Testis (tissue), 3 donors: ENCODE results near the gene WWP2. TPM values are rescaled to one million over a fixed set of nuclear protein-coding genes. Genes with fewer than 3 reads are reported as not detected.
A peak's percentile ranks its signal among the peaks of the same experiment; 100 is the strongest.
"Not testable (repeated sequence)": the region's sequence is repeated elsewhere in the genome, so short reads cannot be mapped to it uniquely, and the experiment has no call there.

Experiments used
- DNase-seq: peaks from one replicate; pipeline ENCODE4 v3.0.0-alpha.2; 2019
- H3K27ac ChIP-seq, 2 donors: fragments of 200-600 bp; sonication (generic); one replicate each; pipeline ENCODE4 v1.5.1; 2019
- H3K27me3 ChIP-seq: fragments of 200-600 bp; sonication (generic); one replicate; pipeline ENCODE4 v1.5.1; 2019
- H3K36me3 ChIP-seq: fragments of 200-600 bp; sonication (generic); one replicate; pipeline ENCODE4 v1.5.1; 2017; ENCODE audit warnings: low read depth; ENCODE audit errors: missing control alignments
- H3K4me1 ChIP-seq: fragments of 200-600 bp; sonication (generic); one replicate; pipeline ENCODE4 v1.5.1; 2019
- H3K4me3 ChIP-seq, 2 donors: fragments of 200-600 bp; sonication (generic); one replicate each; pipeline ENCODE4 v1.5.1; 2017 to 2019
- H3K9me3 ChIP-seq: fragments of 200-600 bp; sonication (generic); one replicate; pipeline ENCODE4 v1.5.1; 2017
- CTCF ChIP-seq, 3 experiments: fragments of 450-650 bp in 2 of 3; fragments of 200-600 bp in 1 of 3; sonication (generic) in 1 of 3; IDR thresholded peaks; one replicate each; pipeline ENCODE4 v1.5.1; 2016 to 2019; ENCODE audit warnings: antibody characterized with exemption in 3 of 3, mild to moderate bottlenecking in 2 of 3, moderate library complexity in 1 of 3
- POLR2A ChIP-seq: fragments of 450-650 bp; IDR thresholded peaks from one replicate; pipeline ENCODE4 v1.6.1; 2017; ENCODE audit warnings: antibody characterized with exemption, mild to moderate bottlenecking, moderate library complexity
- WGBS, 2 donors: methylation state at CpG; one replicate each; pipeline ENCODE4 v1.1.5; 2018; 5-methylcytosine and 5-hydroxymethylcytosine counted together
- intact Hi-C: fragments of 100-400 bp; cut with DNase I; formaldehyde crosslinking; loops from one replicate; pipeline ENCODE4 v1.15.1; 2023; ENCODE audit warnings: low total_unique reads
- polyA plus RNA-seq: library from polyadenylated mRNA; stranded (reverse); fragments of 350-450 nt; fragmentation: Illumina TruSeq; extraction: RNeasy Lipid Tissue Mini Kit (QIAGEN cat#74804); gene quantifications from one replicate; pipeline ENCODE4 v1.2.3, GENCODE V29; 2014; ENCODE audit warnings: low read depth, low replicate concordance; ENCODE audit not compliant: insufficient read depth
- total RNA-seq, 2 donors: library from RNA; depleted of rRNA; stranded (reverse); fragments of >200 nt; gene quantifications; one replicate each; pipeline ENCODE4 v1.2.3, GENCODE V29; 2016

WWP2 gene
- total and polyA plus RNA-seq, 3 donors from 2014 or later: 46.4 to 60.6 (median 57.6) TPM

- Histone ChIP-seq H3K4me3 (no peak overlapping the region), H3K9me3 (no peaks in the 10 kb centered on the region), H3K27ac (no peak overlapping the region), H3K36me3 (no peaks in the 10 kb centered on the region), H3K27me3 (no peaks in the 10 kb centered on the region), H3K4me1 (no peaks in the 10 kb centered on the region)
- whole genome bisulfite sequencing, 2 donors: 85 to 96% methylated on average over 4 of the region's 4 CpGs
- TF ChIP-seq POLR2A (no peak), CTCF (IDR thresholded peaks at IDR 0.05) (no peak)
- intact Hi-C loops: no loop called here
- DNase-seq: no peak
Measured at GRCh38 chr16:69787883-69788282, 25.8 kb downstream of the WWP2 start.

DNA sequence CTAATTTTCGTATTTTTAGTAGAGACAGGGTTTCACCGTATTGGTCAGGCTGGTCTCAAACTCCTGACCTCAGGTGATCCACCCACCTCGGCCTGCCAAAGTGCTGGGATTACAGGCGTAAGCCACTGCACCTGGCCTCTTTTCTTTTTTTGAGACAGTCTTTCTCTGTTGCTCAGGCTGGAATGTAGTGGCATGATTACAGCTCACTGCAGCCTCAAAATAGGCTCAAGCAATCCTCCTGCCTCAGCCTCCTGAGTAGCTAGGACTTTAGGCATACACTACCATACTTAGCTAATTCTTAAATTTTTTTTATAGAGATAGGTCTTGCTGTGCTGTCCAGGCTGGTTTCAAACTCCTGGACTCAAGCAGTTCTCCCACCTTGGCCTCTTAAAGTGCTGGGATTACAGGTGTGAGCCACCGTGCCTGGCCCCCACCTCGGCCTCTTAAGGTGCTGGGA is 29.3 kb downstream of the WWP2 start:
- WGBS, 2 donors: 92 to 95% methylated on average over 6 of the region's 6 CpGs
- DNase-seq, H3K27ac ChIP-seq, H3K4me3 ChIP-seq, H3K36me3 ChIP-seq, H3K27me3 ChIP-seq, intact Hi-C loops, H3K9me3 ChIP-seq, H3K4me1 ChIP-seq: not testable (repeated sequence)

DNA sequence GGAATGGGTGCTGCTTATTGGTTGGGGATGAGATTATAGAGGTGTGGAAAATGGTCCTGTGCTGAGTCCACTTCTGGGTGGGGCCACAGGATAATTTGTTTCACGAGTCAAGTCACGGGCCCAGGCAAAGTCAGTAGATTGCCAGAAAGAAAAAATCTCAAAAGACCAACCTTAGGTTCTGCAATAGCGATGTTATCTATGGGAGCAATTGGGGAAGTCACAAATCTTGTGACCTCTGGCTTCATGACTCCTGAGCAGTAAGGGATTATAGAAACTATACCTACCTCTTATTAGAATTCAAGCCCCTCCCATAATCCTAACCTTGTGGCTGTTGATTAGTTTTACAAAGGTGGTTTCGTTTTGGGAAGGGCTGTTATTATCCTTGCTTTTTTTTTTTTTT is 31.4 kb downstream of the WWP2 start:
- 93 to 94% methylated on average over 4 of the region's 4 CpGs for WGBS, 2 donors
- intact Hi-C loops: no loop called here
- H3K4me1 ChIP-seq: no peaks in the 10 kb centered on the region
- H3K36me3 ChIP-seq: no peaks in the 10 kb centered on the region
- no peaks in the 10 kb centered on the region for H3K27me3 ChIP-seq
- H3K27ac ChIP-seq: no peak overlapping the region
- TF ChIP-seq POLR2A (no peak), CTCF (IDR thresholded peaks at IDR 0.05) (no peak)
- no peaks in the 10 kb centered on the region for H3K9me3 ChIP-seq
- H3K4me3 ChIP-seq: no peak overlapping the region
- no peak for DNase-seq

GRCh38 chr16:69794486-69794885 is 32.4 kb downstream of the WWP2 start:
- intact Hi-C loops: no loop called here
- no peak for DNase-seq
- Histone ChIP-seq H3K27me3 (no peaks in the 10 kb centered on the region), H3K27ac (no peak overlapping the region), H3K36me3 (no peaks in the 10 kb centered on the region), H3K4me1 (no peaks in the 10 kb centered on the region), H3K4me3 (no peak overlapping the region), H3K9me3 (no peaks in the 10 kb centered on the region)
- TF ChIP-seq CTCF (IDR thresholded peaks at IDR 0.05) (no peak), POLR2A (no peak)
- 73 to 78% methylated on average over 2 of the region's 2 CpGs for WGBS, 2 donors

DNA sequence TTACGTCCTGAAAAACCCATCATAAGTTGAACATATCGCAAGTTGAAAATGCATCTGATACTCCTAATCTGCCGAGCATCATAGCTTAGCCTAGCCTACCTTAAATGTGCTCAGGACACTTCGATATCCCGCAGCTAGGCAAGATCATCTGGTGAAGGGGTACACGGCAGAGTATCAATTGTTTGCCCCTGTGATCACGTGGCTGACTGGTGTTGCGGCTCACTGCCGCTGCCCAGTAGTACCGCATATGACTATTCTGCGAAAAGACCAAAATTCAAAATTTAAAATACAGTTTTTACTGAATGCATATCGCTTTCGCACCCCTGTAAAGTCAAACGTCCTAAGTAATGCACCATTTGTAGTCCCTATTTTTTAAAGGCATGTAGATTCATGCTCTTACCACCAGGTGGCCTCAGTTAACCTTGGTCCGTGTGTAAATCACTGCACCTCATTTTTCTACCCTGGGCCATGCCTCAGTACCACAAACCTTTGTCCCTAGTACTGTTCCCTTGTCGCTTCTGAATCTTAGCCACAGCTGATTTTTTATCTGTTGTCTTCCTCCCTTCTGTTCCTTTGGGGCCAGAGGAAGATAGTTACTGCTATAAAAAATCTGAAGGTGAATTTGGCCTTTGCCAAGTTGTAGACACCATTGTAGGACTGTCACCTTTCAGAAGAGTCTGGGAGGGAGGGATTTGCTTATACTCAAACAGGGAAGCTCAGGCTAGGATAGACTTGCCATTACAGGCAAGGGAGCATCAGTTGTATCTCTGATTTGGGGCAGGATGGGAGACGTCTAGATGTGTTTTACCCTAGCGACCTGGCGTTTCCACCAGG is 34.4 kb downstream of the WWP2 start:
- DNase-seq: peak; percentile 41
- Histone ChIP-seq H3K4me3 (no peak overlapping the region), H3K27me3 (no peaks in the 10 kb centered on the region), H3K4me1 (no peaks in the 10 kb centered on the region), H3K27ac (no peak overlapping the region), H3K36me3 (no peaks in the 10 kb centered on the region), H3K9me3 (no peaks in the 10 kb centered on the region)
- intact Hi-C loops: loop anchor here (5.0 kb wide), 1 partner anchor 141 kb away; no protein-coding TSS in a partner anchor
- TF ChIP-seq POLR2A (no peak), CTCF (IDR thresholded peaks at IDR 0.05) (peak; percentile 92 to 95 (median 94))
- 57 to 60% methylated on average over 19 of the region's 19 CpGs for WGBS, 2 donors
